K562 (cell line): ENCODE measurements around the gene MAPK4. TPM values are rescaled to one million over a fixed set of nuclear protein-coding genes. Genes with fewer than 3 reads are reported as not detected.

ENCODE experiments used
- ATAC-seq: fragments of 200-7000 bp; cut with Tn5 transposase; 3 replicates; pipeline ENCODE4 v1.9.1; 2020; ENCODE audit warnings: moderate library complexity
- BruUV-seq: library from RNA; stranded (reverse); fragments of 400-500 nt; replicated peaks from 2 replicates; lab custom pipeline; 2021; lab: Mats Ljungman, UMichigan
- CTCF ChIA-PET: fragments of 300-600 bp; formaldehyde crosslinking; extraction: SDS; loops from one replicate; lab custom pipeline; 2021; ENCODE audit warnings: low intra/inter-chr PET ratio; lab: Yijun Ruan, JAX
- POLR2A ChIA-PET: fragments of 300-600, 350-650 bp; sonication (Branson Sonifier 250); formaldehyde crosslinking; extraction: SDS; loops from one replicate; lab custom pipeline; 2021; ENCODE audit warnings: antibody characterized with exemption, inconsistent platforms; lab: Yijun Ruan, JAX
- DNase-seq, 4 experiments: peaks; one replicate each; pipeline versions ENCODE4 v3.0.0 to v3.0.0-alpha.2; 2011 to 2018; ENCODE audit warnings: low spot score in 3 of 4, mixed read lengths in 3 of 4; ENCODE audit errors: extremely low read depth in 1 of 4
- FAIRE-seq: peaks from 2 replicates; lab custom pipeline; 2011; peaks lifted over from hg19 to GRCh38; lab: Jason Lieb, UNC
- H2AFZ ChIP-seq: 2 replicates; pipeline ENCODE4 v1.6.0; 2011; ENCODE audit warnings: low read depth, low read length, control low read depth, inconsistent platforms
- H3K27ac ChIP-seq: fragments of 200-600 bp; 3 replicates; pipeline ENCODE4 v1.8.0; 2011; ENCODE audit warnings: low read depth, mild to moderate bottlenecking, control low read depth, inconsistent platforms, low read length, moderate library complexity, mixed read lengths; ENCODE audit errors: extremely low read depth
- H3K27me3 ChIP-seq, 2 experiments: fragments of 300-600 bp in 1 of 2; 2 replicates in 1 of 2; 3 replicates in 1 of 2; pipeline versions ENCODE4 v1.6.0 to v1.8.0; 2011; ENCODE audit warnings: inconsistent platforms in 2 of 2, low read length in 2 of 2, mild to moderate bottlenecking in 1 of 2, mixed read lengths in 1 of 2, moderate library complexity in 1 of 2; ENCODE audit not compliant: control insufficient read depth in 2 of 2, insufficient read depth in 2 of 2
- H3K36me3 ChIP-seq: fragments of 300-600 bp; 3 replicates; pipeline ENCODE4 v1.8.0; 2011; ENCODE audit warnings: mild to moderate bottlenecking, low read length, inconsistent platforms; ENCODE audit not compliant: control insufficient read depth, insufficient read depth
- H3K4me1 ChIP-seq, 2 experiments: fragments of 200-600 bp in 1 of 2; replicated peaks in 1 of 2; 2 replicates in 1 of 2; 3 replicates in 1 of 2; pipeline versions ENCODE4 v1.5.1 to v1.8.0; 2011; ENCODE audit warnings: inconsistent platforms in 2 of 2, low read length in 2 of 2, mild to moderate bottlenecking in 1 of 2, mixed read lengths in 1 of 2, moderate library complexity in 1 of 2; ENCODE audit not compliant: control insufficient read depth in 2 of 2, insufficient read depth in 2 of 2
- H3K4me2 ChIP-seq: 2 replicates; pipeline ENCODE4 v1.6.1; 2011; ENCODE audit warnings: low read length, control low read depth, inconsistent platforms, mixed read lengths; ENCODE audit not compliant: insufficient read depth
- H3K4me3 ChIP-seq: fragments of 200-600 bp; sonication (generic), shearing (Covaris generic); 2 replicates; pipeline ENCODE4 v1.5.1; 2016; ENCODE audit warnings: control low read depth, inconsistent platforms
- H3K79me2 ChIP-seq: fragments of 200-600 bp; 3 replicates; pipeline ENCODE4 v1.8.0; 2011; ENCODE audit warnings: low read length, inconsistent platforms; ENCODE audit not compliant: control insufficient read depth, insufficient read depth
- H3K9ac ChIP-seq, 2 experiments: 2 replicates each; pipeline versions ENCODE4 v1.6.0 to v1.6.1; 2011; ENCODE audit warnings: low read depth in 2 of 2, low read length in 2 of 2, control low read depth in 1 of 2, inconsistent platforms in 1 of 2, mild to moderate bottlenecking in 1 of 2, mixed read lengths in 1 of 2; ENCODE audit not compliant: insufficient read depth in 1 of 2
- H3K9me1 ChIP-seq: one replicate; pipeline ENCODE4 v1.6.0; 2011; ENCODE audit warnings: inconsistent platforms, mild to moderate bottlenecking, low read length, moderate library complexity; ENCODE audit not compliant: control insufficient read depth, insufficient read depth
- H3K9me3 ChIP-seq: replicated peaks from 2 replicates; pipeline ENCODE4 v1.5.1; 2011; ENCODE audit warnings: low read depth, low read length, inconsistent platforms; ENCODE audit not compliant: control insufficient read depth, insufficient read depth
- H4K20me1 ChIP-seq: replicated peaks from 2 replicates; pipeline ENCODE4 v1.6.1; 2011; ENCODE audit warnings: low read length, inconsistent platforms, mixed read lengths; ENCODE audit not compliant: control insufficient read depth, insufficient read depth
- ADNP ChIP-seq: fragments of 200-800 bp; sonication (Bioruptor generic); IDR thresholded peaks from 2 replicates; pipeline ENCODE4 v1.6.1; 2016; ENCODE audit warnings: missing genetic modification characterization, missing compliant biosample characterization
- CBX5 ChIP-seq: IDR thresholded peaks from 2 replicates; pipeline ENCODE4 v1.6.1; 2014; ENCODE audit warnings: low read depth, borderline replicate concordance
- CGGBP1 ChIP-seq: fragments of 250-450 bp; sonication (Bioruptor Pico); IDR thresholded peaks from 2 replicates; pipeline ENCODE4 v1.9.0; 2021; ENCODE audit warnings: mild to moderate bottlenecking
- DIDO1 ChIP-seq: fragments of 450-650 bp; IDR thresholded peaks from 2 replicates; pipeline ENCODE4 v1.6.1; 2016; ENCODE audit warnings: low read depth, missing biosample characterization, missing genetic modification characterization
- ELK3 ChIP-seq: fragments of 450-650 bp; formaldehyde crosslinking; IDR thresholded peaks from 2 replicates; pipeline ENCODE4 v1.4.0; 2020; ENCODE audit warnings: mild to moderate bottlenecking
- ETV6 ChIP-seq, 3 experiments: fragments of 150-350 bp in 1 of 3; sonication (generic) in 1 of 3; formaldehyde crosslinking in 1 of 3; IDR thresholded peaks; 2 replicates each; pipeline versions ENCODE4 v1.6.1 to v1.8.0; 2014 to 2022; ENCODE audit warnings: borderline replicate concordance in 2 of 3, low read depth in 2 of 3, antibody characterized with exemption in 1 of 3, low read length in 1 of 3, mild to moderate bottlenecking in 1 of 3, missing genetic modification reagents in 1 of 3
- FOXA3 ChIP-seq, 2 experiments: fragments of 450-650 bp in 1 of 2; sonication (generic) in 1 of 2; formaldehyde crosslinking; IDR thresholded peaks in 1 of 2; conservative IDR thresholded peaks in 1 of 2; 2 replicates each; pipeline versions ENCODE4 v1.4.0 to v1.8.0; 2020 to 2022; ENCODE audit warnings: mild to moderate bottlenecking in 2 of 2, missing genetic modification reagents in 1 of 2
- MAFF ChIP-seq: IDR thresholded peaks from 2 replicates; pipeline ENCODE4 v1.6.1; 2012; ENCODE audit warnings: low read length, improper control_type of control experiment
- MTA1 ChIP-seq: fragments of 450-650 bp; IDR thresholded peaks from 2 replicates; pipeline ENCODE4 v1.6.1; 2017; ENCODE audit warnings: borderline replicate concordance
- NR2F6 ChIP-seq: fragments of 450-650 bp; formaldehyde crosslinking; IDR thresholded peaks from 2 replicates; pipeline ENCODE4 v1.4.0; 2020; ENCODE audit warnings: mild to moderate bottlenecking
- PML ChIP-seq: IDR thresholded peaks from 2 replicates; pipeline ENCODE4 v1.6.1; 2012; ENCODE audit warnings: low read length, inconsistent platforms
- POLR2A ChIP-seq: fragments of 450-650 bp; conservative IDR thresholded peaks from 2 replicates; pipeline ENCODE4 v1.6.1; 2016
- RBM17 ChIP-seq: fragments of 200-400 bp; formaldehyde crosslinking; IDR thresholded peaks from 2 replicates; pipeline ENCODE4 v1.6.1; 2017; ENCODE audit warnings: low read depth, mild to moderate bottlenecking, low read length, borderline replicate concordance
- SMARCA5 ChIP-seq: fragments of 450-650 bp; IDR thresholded peaks from 2 replicates; pipeline ENCODE4 v1.6.1; 2016
- SRSF3 ChIP-seq: fragments of 200-400 bp; formaldehyde crosslinking; IDR thresholded peaks from 2 replicates; pipeline ENCODE4 v1.6.1; 2016; ENCODE audit warnings: mild to moderate bottlenecking, low read length, moderate library complexity; ENCODE audit not compliant: insufficient read depth
- ZBTB17 ChIP-seq: fragments of 450-650 bp; formaldehyde crosslinking; IDR thresholded peaks from 2 replicates; pipeline ENCODE4 v1.4.0; 2020; ENCODE audit warnings: mild to moderate bottlenecking
- ZNF124 ChIP-seq: sonication (generic); formaldehyde crosslinking; IDR thresholded peaks from 2 replicates; pipeline ENCODE4 v1.8.1; 2022; ENCODE audit warnings: missing genetic modification reagents
- ZNF41 ChIP-seq: fragments of 250-450 bp; sonication (Bioruptor Pico); conservative IDR thresholded peaks from 2 replicates; pipeline ENCODE4 v1.4.0; 2020; ENCODE audit warnings: mild to moderate bottlenecking
- ZNF583 ChIP-seq: fragments of 250-450 bp; sonication (Bioruptor Pico); IDR thresholded peaks from 2 replicates; pipeline ENCODE4 v1.4.0; 2020
- WGBS: fragments of 100-300 bp; shearing (Covaris generic); methylation state at CpG from one replicate; pipeline ENCODE4 v1.1.6; 2016; ENCODE audit warnings: low coverage, mixed read lengths; ENCODE audit not compliant: insufficient coverage; ENCODE audit errors: missing lambda C conversion rate; 5-methylcytosine and 5-hydroxymethylcytosine counted together
- in situ Hi-C: fragments of 300-500 bp; cut with MboI; formaldehyde crosslinking; loops from 4 replicates; pipeline ENCODE4 v1.15.0; 2018; ENCODE audit warnings: inconsistent platforms, mixed read lengths
- intact Hi-C: fragments of 100-400 bp; cut with micrococcal nuclease; formaldehyde crosslinking; loops from 2 replicates; pipeline ENCODE4 v1.14.2; 2022
- polyA plus RNA-seq, 8 experiments: library from polyadenylated mRNA; depleted of rRNA in 4 of 8; stranded (reverse) in 5 of 8; unstranded in 3 of 8; fragments of >200 nt; fragmentation: Nextera tagmentation in 2 of 8; fragmentation: Illumina TruSeq in 1 of 8; extraction: Ambion mirVana in 2 of 8; extraction: Trizol in 1 of 8; gene quantifications; 2 replicates each; pipeline versions ENCODE4 v1.2.1 to v1.2.3, GENCODE V29; 2011 to 2014; ENCODE audit warnings: inconsistent platforms in 1 of 8, missing spikeins in 1 of 8
- total RNA-seq, 7 experiments: library from RNA; depleted of rRNA in 6 of 7; stranded (reverse); fragments of >200 nt in 6 of 7; fragmentation: Illumina TruSeq in 2 of 7; extraction: Trizol in 2 of 7; gene quantifications; 2 replicates each; pipeline versions ENCODE4 v1.2.1 to v1.2.3, GENCODE V29; 2011 to 2021; ENCODE audit warnings: low replicate concordance in 1 of 7

MAPK4 gene
- total and polyA plus RNA-seq, 9 of the 15 experiments (the other 6 are each of a cell fraction or from before 2014, with no cell fraction given), result not detected

GRCh38 chr18:50602466-50602865 is 42.6 kb downstream of the MAPK4 start:
- BruUV-seq, result no TSS peak
- Histone ChIP-seq H3K4me3 (no peak overlapping the region), H3K9ac (no peak overlapping the region), H4K20me1 (no peaks in the 10 kb centered on the region; the same call in 1 of the 2 replicates), H3K4me2 (no peak overlapping the region), H3K36me3 (no peaks in the 10 kb centered on the region), H3K9me3 (no peaks in the 10 kb centered on the region), H3K9me1 (no peaks in the 10 kb centered on the region), H3K27me3 (no peaks in the 10 kb centered on the region), H3K27ac (no peak overlapping the region), H3K4me1 (no peaks in the 10 kb centered on the region), H3K79me2 (no peaks in the 10 kb centered on the region), H2AFZ (no peak overlapping the region)
- POLR2A ChIA-PET, result no interaction called here
- 0% methylated on average over 3 of the region's 3 CpGs for WGBS
- CTCF ChIA-PET, result no interaction called here
- no peak for ATAC-seq
- intact Hi-C loops, result no loop called here
- peak in 1 of 4 experiments; percentile 6 for DNase-seq
- in situ Hi-C loops, result no loop called here
- no peak for FAIRE-seq
- no peak for TF ChIP-seq MTA1
- TF ChIP-seq POLR2A, result no peak
- TF ChIP-seq CBX5, result no peak
- no peak for TF ChIP-seq CGGBP1 (CRISPR knock-in tag)
- TF ChIP-seq ZNF124 (CRISPR knock-in tag), result no peak
- no peak for TF ChIP-seq ZBTB17
- no peak for TF ChIP-seq DIDO1 (tag)
- TF ChIP-seq RBM17, result no peak
- no peak for TF ChIP-seq NR2F6 (CRISPR knock-in tag)
- no peak for TF ChIP-seq PML
- TF ChIP-seq ZNF41, result no peak
- no peak for TF ChIP-seq ELK3 (CRISPR knock-in tag)
- no peak for TF ChIP-seq SMARCA5
- no peak for TF ChIP-seq ETV6 (IDR thresholded peaks at IDR 0.05; ENCODE audit: borderline replicate concordance in 1 of 2, low read depth in 2 of 2, low read length in 1 of 2)
- no peak for TF ChIP-seq ETV6 (CRISPR knock-in tag; IDR thresholded peaks at IDR 0.05; ENCODE audit: borderline replicate concordance)
- TF ChIP-seq SRSF3, result no peak
- TF ChIP-seq ZNF583 (CRISPR knock-in tag), result no peak
- TF ChIP-seq ADNP (tag), result no peak
- no peak for TF ChIP-seq FOXA3 (CRISPR knock-in tag; conservative IDR thresholded peaks at IDR 0.05 in 1 of 2, IDR thresholded peaks at IDR 0.05 in 1 of 2)
- TF ChIP-seq MAFF, result no peak
